Loucy (cell line): ENCODE data around the gene DTNB.

ENCODE experiments used
- EZH2phosphoT487 ChIP-seq: fragments of 200-600 bp; IDR thresholded peaks from 2 replicates; pipeline ENCODE4 v1.6.1; 2018; ENCODE audit warnings: antibody characterized with exemption, mild to moderate bottlenecking, moderate library complexity, borderline replicate concordance
- TF ChIP-seq, protein P1 (sequence below): fragments of 200-600 bp; sonication (generic); conservative IDR thresholded peaks from 2 replicates; pipeline ENCODE4 v1.5.1; 2014; ENCODE audit warnings: mild to moderate bottlenecking, antibody characterized with exemption, low read length

- TF ChIP-seq, protein P1, sequence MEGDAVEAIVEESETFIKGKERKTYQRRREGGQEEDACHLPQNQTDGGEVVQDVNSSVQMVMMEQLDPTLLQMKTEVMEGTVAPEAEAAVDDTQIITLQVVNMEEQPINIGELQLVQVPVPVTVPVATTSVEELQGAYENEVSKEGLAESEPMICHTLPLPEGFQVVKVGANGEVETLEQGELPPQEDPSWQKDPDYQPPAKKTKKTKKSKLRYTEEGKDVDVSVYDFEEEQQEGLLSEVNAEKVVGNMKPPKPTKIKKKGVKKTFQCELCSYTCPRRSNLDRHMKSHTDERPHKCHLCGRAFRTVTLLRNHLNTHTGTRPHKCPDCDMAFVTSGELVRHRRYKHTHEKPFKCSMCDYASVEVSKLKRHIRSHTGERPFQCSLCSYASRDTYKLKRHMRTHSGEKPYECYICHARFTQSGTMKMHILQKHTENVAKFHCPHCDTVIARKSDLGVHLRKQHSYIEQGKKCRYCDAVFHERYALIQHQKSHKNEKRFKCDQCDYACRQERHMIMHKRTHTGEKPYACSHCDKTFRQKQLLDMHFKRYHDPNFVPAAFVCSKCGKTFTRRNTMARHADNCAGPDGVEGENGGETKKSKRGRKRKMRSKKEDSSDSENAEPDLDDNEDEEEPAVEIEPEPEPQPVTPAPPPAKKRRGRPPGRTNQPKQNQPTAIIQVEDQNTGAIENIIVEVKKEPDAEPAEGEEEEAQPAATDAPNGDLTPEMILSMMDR, result no peak
- TF ChIP-seq EZH2phosphoT487, result no peak
Observed at GRCh38 chr2:25673300-25674076, at the start of gene DTNB.
